22Rv1 (cell line): Measurements from ENCODE around the gene MCF2L.

ENCODE experiments used
- ZFX ChIP-seq: fragments of 450-650 bp; IDR thresholded peaks from 2 replicates; pipeline ENCODE4 v1.6.1; 2017; ENCODE audit warnings: antibody characterized with exemption, borderline replicate concordance
- TF ChIP-seq, protein P1 (sequence below): fragments of 450-650 bp; IDR thresholded peaks from 2 replicates; pipeline ENCODE4 v1.5.1; 2017; ENCODE audit warnings: mild to moderate bottlenecking

DNA sequence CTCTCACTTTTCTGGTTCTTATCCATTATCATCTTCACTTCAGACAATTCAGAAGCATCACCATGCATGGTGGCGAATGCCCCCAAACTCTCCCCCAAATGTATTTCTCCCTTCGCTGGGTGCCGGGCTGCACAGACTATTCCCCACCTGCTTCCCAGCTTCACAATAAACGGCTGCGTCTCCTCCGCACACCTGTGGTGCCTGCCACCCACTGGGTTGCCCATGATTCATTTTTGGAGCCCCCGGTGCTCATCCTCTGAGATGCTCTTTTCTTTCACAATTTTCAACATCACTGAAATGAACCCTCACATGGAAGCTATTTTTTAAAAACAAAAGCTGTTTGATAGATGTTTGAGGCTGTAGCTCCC, 150.8 kb downstream of the MCF2L start:
- TF ChIP-seq, protein P1, sequence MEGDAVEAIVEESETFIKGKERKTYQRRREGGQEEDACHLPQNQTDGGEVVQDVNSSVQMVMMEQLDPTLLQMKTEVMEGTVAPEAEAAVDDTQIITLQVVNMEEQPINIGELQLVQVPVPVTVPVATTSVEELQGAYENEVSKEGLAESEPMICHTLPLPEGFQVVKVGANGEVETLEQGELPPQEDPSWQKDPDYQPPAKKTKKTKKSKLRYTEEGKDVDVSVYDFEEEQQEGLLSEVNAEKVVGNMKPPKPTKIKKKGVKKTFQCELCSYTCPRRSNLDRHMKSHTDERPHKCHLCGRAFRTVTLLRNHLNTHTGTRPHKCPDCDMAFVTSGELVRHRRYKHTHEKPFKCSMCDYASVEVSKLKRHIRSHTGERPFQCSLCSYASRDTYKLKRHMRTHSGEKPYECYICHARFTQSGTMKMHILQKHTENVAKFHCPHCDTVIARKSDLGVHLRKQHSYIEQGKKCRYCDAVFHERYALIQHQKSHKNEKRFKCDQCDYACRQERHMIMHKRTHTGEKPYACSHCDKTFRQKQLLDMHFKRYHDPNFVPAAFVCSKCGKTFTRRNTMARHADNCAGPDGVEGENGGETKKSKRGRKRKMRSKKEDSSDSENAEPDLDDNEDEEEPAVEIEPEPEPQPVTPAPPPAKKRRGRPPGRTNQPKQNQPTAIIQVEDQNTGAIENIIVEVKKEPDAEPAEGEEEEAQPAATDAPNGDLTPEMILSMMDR, result no peak
- no peak for TF ChIP-seq ZFX
